Measurements from ENCODE around the gene FPGS.
A peak's percentile ranks its signal among the peaks of the same experiment; 100 is the strongest.
"Not testable (repeated sequence)": the region's sequence is repeated elsewhere in the genome, so short reads cannot be mapped to it uniquely, and the experiment has no call there.

Gene FPGS

DNA sequence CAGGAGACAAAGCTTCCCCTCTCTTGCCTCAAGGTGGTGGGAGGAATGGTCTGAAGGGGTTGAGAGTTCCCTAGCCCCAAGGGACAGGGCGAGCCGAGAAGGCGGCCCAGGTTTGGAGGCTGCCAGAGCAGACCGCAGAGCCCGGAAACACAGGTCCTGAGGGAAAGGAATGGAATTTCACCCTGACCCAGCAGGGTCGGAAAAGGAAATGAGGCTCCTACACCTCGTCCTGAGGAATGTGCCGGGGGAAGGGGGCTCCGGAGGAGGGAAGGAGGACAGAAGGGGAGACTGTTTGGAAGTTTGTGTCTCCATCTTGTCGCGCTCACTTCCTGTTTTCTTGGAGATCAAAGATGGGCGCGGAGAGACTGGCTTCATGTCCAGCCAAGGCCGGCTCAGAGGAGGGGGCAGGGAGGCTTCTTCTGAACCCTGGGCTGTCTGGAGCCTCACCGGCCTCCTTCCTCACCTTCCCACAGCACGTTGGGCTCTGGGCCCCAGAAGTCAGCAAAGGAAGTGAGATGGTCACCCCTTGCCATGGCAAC lies 42.2 kb downstream of the FPGS start:
- no peak for DNase-seq

DNA sequence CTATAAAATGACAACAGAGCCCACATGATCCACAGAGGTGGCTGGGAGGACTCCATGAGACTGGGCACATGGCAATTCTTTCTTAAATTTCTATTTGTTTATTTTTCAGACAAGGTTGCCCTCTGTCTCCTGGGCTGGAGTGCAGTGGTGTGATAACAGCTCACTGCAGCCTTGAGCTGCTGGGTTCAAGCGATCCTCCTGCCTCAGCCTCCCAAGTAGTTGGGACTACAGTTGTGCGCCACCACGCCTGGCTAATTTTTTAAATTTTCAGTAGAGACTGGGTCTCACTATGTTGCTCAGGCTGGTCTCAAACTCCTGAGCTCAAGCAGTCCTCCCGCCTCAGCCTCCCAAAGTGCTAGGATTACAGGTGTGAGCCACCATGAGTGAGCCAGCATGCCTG lies 42.9 kb downstream of the FPGS start:
- DNase-seq = not testable (repeated sequence)

DNA sequence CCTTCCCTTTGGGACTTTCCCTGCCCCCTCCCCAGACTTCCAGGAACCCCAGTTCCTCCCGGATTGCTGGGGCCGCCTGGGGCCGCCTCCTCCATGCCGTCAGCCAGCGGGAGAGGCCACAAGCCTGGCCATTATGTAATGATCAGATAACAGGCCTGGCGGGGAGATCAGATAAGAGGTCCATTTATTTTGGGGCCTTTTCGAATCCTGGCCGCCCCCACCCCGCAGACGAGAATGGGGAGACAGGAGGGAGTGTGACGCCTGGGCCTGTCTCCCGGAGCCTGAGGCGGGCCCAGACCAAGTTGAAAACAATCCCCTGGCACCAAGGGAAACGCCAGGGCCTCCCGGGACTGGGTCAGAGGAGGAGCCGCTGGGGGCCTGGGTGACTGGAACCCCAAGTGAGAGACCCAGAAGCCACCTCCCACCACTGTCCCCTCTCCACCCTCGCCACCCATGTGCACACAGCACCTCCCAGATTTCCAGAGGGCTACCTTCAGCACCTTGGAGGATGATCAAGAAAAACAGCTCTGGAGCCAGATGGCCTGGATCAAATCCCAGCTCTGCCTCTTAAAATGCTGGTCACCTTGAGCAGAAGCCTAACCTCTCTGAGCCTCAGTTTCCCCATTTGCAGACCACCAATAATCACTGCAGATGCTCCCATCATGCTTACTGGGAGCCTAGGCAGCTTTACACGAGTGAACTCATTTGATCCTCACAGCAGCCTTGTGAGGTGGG lies 43.9 kb downstream of the FPGS start:
- DNase-seq = no peak

DNA sequence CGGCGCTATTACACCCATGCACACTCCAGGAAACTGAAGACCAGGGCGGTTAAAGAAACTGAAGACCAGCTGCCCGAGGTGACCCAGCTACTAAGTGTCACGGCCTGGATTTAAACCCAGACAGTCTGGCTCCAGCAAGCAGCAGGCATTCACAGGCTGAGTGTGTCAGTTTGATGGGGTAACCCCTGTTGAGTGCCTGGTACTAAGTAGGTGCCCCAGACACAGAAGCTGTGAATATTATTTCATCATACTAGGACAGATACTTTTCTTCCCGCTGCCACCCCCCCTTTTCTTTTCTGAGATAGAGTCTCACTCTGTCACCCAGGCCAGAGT lies 44.5 kb downstream of the FPGS start:
- no peak for DNase-seq

DNA sequence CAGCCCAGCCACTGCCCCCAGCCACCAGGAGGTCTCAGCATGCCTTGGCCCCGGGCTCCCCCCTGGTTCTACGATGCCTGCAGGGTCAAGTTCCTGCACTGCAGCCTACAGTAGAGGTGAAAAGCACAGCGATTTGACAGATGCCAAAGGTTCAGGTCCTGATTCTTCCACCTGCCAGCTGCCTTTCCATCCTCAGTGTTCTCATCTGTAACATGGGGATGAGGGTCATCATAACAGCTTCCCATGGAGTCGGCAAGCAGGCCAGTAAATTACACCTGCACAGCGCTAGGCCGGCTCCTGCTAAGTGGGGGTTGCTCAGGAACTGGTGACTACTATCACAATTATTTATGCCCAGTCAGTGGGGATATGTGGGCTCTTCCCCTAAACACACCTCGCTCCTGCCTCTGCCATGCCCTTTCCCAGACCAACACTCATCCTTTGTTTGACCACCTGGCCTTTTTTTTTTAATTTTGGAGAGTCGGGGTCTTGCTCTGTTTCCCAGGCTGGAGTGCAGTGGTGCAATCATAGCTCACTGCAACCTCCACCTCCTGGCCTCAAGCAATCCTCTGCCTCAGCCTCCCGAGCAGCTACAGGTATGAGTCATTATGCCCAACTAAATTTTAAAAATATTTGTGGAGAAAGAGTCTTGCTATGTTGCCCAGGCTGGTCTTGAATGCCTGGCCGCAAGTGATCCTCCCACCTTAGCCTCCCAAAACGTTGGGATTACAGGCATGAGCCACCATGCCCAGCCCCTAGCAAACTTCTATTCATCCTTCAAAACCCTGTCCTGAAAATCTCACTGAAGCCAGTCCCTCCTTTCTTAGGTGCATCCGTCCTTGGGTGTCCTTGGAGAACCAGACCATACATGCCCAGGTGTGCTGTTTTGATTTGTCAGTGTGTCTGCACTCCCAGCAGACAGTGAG lies 45.4 kb downstream of the FPGS start:
- DNase-seq = no peak

DNA sequence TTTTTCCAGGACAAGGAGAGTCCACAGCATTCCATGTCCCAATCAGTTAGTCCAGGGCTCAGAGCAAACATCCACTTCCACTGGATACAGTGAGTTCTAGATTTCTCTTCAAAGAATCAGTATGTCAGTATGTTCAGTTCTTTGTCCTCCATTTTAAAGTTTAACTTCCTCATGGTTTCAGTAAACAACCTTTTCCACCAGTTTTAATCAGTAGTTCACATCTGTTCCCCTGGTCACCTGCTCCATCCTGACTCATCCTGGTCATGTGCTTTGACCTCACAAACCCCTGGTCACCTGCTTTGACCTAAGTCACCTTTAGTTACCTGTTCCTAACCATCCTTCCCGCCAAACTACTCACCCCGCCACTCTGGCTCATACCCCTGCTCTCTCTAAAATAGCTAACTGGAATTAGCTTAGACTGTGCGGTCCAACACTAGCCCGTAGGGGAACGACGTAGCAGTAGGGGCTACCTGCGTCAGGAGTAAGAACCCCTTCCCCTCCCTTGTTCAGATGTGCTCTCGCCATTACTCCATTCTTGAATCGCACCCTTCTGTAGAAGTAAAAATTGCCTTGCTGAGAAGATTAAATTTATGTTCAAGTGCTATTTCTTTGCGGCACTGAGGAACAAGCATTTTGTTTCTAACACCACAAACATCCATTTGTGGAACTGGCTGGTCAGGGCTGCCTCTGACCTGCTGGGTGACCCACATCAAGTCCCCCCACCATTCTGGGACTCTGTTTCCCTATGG lies 46.2 kb downstream of the FPGS start:
- no peak for DNase-seq

DNA sequence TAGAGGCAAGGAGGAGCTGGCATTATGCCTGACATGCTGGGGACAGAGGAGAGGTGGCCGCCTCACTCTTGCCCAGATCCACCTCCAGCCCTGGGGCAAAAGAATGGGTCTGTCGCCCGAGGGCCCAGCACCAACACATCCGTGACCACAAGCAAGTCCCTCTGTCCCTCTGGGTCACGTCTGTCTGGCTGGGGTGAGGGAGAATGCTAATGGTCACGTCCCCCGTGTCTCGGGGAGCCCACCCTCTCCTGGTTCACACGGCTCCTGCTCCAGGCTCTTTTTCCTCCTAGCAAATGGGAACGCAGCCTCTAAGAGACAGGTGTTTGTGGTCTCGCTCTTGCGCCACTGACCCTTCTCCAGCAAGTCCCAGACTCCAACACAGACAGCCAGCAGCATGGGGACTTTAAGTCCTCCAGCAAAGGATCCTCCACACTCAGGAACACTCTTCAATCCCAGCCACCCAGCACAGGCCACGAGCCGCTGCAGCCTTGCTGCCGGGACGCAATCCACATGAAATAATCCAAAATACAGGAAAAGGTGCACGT lies 47.7 kb downstream of the FPGS start:
- no peak for DNase-seq

DNA sequence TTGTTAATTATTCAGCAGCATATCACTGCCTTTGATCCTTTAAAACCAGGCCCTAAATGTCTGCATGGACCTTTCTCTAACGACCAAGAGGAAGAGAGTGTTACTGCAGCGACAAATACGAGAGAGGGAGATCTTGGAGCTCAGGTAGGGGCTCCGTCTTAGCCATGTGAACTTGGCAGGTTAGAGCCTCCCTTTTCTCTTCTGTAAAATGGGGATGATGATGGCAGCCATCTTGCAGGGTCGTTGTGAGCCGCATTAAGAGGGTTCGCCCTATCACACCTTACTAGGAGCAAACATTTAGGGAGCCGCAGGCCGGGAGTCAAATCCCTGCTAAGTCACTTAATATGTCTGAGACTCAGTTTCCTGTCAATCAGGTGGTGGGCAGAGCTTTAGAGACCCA lies 50.1 kb downstream of the FPGS start:
- DNase-seq = no peak

DNA sequence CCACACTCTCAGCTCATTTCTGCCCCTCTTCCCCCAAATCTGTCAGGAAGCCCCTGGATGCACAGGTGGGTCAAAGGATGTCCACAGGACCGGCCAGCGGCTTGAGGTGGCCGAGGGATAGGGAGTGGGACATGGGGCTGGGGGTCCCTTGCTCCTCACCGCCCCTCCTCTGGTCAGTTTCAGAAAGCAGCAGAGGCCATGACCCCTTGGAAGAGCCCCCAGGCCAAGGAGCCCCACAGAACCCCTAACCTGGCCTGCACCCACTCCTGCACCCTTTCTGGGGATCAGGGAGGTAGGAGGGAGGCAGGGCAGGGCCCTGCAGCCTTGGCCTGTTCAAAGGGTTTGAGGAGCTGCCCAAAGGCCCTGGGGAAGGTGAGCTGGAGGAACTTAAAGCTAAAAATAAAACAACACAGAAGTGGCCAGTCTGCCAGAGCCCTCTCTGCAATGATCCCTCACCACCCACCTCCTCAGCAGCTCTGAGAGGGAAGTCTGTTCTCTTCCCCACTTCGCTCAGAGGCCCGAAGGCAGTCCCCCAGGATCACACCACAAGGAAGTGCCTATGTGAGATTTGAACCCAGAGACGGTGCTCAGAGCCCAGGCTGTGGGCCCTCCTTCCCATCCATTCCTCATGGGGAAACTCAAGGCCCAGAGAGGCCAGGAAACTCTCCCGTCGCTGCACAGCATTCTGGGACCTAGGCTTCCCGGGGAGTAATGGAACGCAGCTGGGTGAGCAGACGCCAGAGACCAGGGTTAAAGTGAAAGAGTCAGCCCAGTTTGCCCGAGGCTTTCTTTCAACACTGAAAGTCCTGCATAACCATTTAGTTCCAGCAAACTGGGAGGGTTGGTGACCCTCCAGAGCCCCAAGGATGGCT lies 50.9 kb downstream of the FPGS start:
- peak; percentile 24 to 35 for DNase-seq

DNA sequence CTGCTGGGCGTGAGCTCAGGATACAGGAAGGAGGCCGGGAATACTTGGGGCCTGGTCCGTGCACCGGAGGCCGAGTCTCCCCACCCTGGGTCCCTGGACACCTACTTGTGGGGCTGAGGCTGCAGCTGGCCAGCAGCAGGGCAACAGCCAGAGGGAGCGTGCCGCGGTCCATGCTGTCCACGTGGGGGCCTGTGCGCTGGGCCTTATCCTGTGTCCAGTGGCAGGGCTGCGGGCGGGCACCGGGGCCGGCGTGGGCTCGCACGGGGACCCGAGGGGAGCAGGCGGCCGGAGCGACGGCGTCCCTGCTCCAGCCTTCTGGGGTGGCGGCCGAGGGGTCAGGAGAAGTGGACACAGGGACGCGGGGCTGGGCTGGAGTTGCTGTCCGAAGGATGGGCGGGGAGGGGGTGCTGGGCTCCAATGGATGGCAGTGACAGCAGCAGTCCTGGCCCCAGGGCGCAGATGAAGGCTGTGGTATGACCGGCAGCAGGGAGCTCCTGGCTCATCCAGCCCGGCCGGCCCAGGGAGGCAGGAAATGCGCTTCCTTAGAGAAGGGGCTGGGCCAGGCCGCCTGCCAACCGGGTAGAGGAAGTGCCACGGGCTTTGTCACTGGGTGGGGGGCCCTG lies 51.6 kb downstream of the FPGS start, which contains the start of gene ENG:
Gene ENG (minus strand): TSS at position 475 of the 623 bp plus-strand sequence. CDS start 303 bp downstream, at position 172.
- DNase-seq = peak; percentile 43 to 46

DNA sequence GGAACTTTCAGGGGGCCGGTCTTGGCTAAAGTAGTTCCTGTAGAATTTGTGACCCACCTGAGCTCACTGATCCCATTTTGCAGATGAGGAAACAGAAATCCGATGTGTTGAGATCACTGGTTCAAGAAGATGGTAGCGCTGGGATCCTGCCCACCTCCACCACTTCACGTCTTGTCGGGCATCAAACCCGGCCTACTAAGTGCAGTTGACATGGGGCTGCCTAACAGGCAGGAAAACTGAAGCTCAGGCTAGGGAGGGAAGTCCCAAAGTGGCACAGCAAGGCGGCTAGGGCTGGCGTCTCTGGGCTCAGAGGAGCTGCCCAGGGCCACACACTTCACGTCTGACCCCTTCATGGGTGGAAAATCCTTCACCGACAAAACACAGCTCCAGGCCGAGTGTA lies 52.3 kb downstream of the FPGS start:
- no peak for DNase-seq

DNA sequence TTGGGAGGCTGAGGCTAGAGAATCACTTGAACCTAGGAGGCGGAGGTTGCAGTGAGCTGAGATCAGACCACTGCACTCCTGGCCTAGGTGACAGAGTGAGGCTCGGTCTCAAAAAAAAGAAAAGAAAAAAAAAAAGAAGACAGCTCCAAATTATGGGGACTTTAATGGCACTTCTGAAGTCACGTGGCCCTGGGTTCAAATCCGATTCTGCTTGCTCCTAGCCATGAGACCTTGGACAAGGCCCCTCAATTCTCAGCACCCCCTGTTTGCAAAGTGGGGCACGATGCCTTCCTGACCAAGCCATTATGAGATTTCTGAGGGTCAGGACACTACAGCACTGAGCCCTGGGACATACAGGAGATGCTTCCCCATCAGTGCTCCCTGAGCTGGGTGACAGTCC lies 52.8 kb downstream of the FPGS start:
- no peak for DNase-seq

DNA sequence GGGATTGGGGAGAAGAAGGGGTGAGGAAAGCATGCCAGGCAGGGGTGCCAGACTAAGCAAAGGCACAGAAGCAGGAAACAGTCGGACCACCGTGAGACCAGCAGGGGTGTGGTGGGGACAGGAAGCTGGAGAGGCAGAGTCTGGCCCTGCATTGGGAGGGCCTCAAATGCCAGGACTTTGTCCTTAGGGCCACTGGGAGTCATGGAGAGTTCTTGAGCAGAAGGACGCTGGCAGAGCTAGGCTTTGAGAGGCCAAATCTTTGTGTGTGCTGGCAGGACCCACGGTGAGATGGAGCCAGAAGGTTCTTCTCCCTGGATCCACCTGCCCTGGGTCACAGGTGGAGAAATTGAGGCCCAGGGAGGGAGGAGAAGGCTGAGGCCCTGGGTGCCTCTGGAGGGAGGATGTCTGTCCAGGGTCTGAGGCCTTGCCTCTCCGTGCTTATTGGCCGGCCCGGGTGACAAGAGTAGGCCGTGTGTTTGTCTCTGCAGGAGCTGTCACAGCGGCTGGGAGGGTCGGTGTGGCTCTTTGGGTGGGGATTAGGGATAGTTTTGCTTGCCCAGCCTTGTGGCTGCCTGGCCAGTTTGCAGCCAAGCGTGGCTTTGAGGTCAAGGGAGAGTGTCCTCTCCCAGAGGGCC lies 53.5 kb downstream of the FPGS start:
- no peak for DNase-seq

DNA sequence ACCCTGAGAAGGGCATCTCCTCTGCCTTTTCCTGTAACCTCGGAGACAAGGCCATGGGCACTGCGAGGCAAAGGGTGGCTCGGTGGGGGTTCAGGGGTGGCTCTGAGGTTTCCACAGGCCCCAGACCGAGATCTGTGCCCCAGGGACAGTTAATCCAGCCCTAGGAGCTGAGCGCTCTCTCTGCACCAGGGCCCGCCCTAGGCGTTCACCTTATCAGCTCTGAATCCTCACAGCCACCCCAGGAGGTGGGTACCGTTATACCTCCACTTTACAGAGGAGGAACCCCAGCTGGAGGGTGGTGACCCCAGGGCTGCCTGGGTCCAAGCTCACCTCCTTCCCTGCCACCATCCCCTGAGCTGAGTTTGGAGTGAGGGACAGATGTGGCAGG lies 54.0 kb downstream of the FPGS start:
- DNase-seq = no peak

DNA sequence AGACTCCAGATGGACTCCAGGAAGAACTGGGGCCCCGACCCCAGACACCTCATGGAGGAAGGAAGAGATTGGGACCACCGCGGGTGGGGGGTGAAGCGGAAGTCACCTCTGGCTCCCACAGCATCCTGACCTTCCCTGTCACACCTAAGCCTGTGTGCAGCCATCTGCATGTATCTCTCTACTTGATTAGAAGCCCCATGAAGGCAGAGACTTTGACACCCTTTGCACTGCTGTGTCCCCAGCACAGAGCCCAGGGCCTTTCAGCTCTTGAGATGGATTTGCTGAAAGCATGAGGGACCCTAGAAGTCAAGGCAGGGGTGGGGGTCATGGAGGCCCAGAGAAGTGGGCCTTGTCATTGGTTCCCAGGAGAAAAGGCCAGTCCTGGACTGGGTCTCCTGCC lies 54.6 kb downstream of the FPGS start:
- DNase-seq = no peak

DNA sequence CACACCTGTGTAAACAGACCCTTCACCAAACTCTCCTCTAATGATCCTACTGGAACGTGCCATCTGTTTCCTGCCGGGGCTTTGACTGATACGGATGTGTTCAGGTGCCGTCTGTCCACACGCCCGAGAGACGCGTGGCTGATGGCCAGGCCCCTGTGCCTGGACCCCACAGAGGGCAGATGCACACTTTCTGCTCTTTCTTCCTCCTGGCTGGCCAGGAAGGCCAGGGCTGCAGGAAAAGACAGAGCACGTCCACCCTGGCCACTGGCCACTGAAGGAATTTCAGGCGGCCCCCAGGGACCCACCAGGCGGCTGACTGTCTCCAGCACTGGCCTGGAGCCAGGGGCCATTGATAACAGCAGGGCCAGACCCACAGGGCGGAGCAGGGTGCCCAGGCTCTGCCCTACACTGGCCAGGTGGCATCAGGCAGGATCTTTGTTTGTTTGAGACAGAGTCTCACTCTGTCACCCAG lies 55.4 kb downstream of the FPGS start:
- no peak for DNase-seq

DNA sequence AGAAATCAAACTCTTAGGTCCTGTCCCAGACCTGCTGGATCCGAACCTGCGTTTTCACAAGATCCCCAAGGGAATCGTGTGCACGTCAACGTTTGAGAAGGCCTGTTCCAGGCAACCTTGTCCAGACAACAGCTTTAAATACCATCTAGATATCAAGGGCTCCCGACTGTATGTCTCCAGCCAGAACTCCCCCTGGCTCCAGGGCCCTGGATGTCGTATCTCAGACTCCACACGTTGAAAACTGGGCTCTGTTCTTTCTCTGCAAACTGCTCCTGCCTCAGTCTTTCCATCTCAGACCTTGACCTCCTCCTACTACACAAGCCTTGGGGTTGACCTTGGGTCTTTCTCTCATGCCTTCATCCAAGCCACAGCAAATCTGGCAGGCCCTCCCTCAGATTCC lies 57.6 kb downstream of the FPGS start:
- no peak for DNase-seq

DNA sequence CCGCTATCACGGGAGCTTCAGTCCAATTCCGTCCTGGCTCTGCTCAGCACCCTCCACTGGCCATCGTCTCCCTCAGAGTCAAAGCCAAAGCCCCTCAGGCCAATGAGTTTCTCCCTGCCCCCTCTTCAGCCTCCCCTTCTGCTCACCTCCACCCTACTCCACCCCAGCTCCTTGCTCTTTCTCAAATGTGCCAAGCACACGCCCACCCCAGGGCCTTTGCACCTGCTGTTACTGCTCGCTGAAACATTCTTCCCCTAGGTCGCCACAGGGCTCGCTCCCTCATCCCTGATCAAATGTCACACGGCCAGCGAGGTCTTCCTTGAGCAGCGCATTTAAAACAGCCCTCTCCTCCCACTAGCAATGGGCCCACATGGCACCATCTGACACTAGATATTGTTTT lies 58.1 kb downstream of the FPGS start:
- no peak for DNase-seq

DNA sequence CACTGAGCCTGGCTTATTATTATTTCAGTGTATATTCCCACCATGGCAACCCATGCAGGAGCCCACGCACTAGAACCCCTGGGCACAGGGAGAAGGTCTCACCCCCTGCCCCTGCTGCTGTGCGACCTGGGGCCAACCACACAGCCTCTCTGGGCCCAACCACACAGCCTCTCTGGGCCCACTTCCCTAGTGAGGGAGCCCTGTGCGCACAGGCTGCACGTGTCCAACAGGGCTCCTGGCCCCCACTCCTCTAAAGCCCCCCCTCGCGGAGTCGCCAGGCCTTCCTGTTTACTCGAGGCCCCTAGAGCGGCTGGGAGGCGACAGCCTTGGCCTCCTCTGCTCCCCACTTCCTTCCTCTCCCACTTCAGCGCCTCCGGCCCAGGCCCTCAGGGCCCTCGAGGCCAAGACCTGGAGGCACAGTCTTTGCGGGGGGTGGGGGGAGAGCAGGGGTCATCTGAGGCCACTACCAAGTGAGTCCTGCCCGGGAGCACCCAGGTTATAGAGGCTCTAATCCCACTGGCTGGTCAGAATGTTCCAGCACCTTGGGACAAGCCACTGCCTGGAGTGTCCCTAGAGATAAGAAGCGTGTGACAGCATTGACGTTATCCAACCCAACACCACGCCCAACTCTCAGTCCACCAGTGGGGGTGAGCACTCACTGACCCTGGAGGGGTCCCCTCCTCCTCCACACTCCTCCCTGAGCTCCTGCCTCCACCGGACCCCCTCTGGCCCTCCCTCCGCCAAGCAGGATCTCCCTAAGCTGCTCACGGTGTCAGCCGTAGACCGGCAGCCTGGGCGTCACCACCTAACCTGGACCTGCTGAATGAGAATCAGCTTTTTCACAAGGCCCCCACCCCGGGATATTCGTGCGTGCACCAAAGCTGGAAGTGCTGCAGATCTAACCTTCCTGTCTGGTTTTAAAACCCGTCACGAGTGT lies 59.7 kb downstream of the FPGS start:
- peak in 1 of 2 experiments; percentile 30 for DNase-seq

DNA sequence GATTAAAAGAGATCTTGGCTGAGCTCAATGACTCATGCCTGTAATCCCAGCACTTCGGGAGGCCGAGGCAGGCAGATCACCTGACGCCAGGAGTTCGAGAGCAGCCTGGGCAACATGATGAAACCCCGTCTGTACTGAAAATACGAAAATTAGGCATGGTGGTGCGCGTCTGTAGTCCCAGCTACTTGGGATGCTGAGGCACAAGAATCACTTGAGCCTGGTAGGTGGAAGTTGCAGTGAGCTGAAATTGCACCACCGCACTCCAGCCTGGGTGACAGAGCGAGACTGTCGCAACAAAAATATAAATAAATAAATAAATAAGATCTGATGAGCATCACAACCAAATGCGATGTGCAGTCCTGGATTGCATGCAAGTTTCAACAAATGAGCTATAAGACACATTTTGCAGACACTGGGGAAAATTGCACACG lies 60.5 kb downstream of the FPGS start:
- DNase-seq = no peak

Measured in activated CD4-positive, alpha-beta T cell treated with anti-CD3 and anti-CD28 coated beads, Interleukin-2, amount 50 U/mL, for 48 hours (primary cell).